ENCODE measurements around the gene ST8SIA6.

The ST8SIA6 gene

GRCh38 chr10:17386616-17387075 is 67.7 kb downstream of the ST8SIA6 start:
- no peak for DNase-seq

GRCh38 chr10:17386021-17386420 is 68.4 kb downstream of the ST8SIA6 start:
- DNase-seq: no peak

DNA sequence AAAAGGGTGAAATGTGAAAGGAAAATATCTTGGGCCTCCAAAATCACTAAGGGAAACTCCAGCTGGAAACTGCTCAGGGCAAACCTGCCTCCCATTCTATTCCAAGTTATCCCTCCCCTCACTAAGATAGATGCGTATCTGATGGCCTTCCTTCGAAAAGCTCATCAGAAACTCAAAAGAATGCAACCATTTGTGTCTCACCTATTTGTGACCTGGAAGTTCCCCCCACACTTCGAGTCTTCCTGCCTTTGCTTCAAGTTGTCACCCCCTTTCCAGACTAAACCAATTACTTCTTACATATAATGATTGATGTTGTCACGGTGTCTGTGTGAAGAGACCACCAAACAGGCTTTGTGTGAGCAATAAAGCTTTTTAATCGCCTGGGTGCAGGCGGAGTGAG is 69.3 kb downstream of the ST8SIA6 start:
- DNase-seq: no peak

- DNase-seq: no peak
Observed at GRCh38 chr10:17383801-17384555, 70.4 kb downstream of the ST8SIA6 start.

DNA sequence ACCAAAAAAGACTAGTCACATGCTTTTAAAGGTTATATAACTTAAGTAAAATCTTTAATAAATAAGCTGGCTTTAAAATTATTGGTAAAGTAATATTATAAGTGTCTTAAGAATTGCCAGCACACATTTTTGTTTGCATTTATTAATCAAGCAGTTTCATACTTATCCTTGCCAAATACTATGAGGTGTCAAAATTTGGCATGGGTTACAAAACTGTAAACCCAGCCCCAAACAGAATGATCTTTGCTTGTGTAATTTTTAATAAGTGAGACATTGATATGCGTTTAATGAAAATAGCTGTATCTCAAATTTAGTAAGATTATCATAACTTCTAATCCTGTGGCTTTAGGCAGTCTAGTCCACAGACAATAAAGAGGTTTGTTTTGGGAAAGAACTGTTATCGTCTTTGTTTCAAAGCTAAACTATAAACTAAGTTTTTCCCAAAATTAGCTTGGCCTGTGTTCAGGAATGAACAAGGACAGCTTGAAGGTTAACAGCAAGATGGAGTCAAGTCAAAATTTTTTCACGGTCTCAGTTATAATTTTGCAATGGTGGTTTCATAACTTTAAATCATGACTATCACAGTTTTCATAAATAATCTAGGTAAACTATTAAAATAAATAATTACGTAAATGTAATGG is 72.8 kb downstream of the ST8SIA6 start:
- DNase-seq: no peak

DNA sequence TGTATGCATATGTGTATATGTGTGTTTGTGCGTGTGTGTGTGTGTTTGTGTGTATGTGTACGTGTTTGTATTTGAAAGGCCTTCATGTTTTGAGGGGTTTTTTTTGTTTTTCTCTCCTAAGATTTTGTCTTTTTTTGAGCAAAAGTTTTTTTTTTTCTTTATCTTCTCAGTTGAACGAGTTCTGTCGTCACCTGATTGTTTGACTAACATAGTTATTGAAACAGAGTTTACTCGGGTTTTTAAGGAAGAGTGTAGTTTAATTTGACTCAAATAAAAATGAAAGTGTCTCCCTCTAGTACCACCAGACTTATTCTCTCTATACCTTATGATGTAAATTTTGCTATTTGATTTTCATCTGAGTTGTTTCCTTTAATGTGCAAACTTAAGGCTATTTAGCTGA is 73.5 kb downstream of the ST8SIA6 start:
- DNase-seq: no peak

GRCh38 chr10:17380016-17380415 is 74.4 kb downstream of the ST8SIA6 start:
- DNase-seq: no peak

- DNase-seq: no peak
Observed at GRCh38 chr10:17379151-17379690, 75.2 kb downstream of the ST8SIA6 start.

DNA sequence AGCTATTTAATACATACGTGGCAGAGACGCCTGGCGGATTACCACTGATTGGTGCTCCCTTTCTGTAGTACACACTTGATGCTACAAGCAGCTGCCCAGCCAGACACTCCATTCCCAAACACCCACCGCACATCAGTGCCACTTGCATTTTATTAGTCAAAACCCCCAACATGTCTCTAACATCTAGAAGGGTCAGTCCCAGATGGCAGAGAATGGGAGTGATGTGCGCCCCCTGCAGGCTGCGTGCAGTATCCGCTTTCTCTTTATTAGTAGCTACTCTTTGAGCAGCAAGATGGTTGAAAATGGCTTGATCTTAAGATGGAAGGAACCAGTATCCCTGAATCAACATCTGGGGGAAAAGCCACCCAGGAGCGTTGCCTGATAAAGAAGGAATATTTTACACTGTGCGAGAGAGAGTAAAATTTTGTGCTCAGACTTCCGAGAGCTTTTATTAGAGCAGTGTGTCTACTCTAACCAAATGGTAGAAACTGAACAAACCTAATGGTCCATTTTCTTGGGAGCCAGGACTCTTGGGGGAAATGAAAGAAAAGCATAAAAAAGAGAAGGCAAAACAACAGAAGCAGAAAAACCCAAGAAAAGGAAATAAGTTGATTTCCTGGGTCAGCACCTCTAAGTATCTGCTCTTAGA is 78.3 kb downstream of the ST8SIA6 start:
- DNase-seq: no peak

DNA sequence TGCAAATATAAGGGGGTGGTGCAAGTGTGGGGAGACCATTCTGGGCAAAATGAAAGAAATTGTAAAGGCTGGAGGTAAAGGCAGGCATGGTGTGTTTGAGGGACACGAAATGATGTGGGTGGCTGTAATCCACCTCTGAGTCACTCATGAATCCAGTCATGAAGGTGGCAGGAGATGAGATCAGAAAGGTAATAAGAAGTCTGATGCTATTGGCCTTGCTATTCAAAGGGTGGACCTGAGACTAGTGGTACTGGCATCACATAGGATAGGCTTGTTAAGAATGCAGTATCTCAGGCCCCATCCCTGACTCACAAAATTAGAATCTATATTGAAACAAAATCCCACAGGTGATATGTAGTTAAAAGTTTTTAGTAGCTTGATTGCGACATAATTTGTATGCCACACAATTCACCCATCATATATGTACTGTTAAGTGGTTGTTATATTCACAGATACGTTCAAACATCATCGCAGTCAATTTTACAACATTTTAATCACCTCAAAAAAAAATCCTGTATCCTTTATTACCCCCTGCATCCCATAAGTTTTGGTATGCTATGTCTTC is 85.6 kb downstream of the ST8SIA6 start:
- no peak for DNase-seq

DNA sequence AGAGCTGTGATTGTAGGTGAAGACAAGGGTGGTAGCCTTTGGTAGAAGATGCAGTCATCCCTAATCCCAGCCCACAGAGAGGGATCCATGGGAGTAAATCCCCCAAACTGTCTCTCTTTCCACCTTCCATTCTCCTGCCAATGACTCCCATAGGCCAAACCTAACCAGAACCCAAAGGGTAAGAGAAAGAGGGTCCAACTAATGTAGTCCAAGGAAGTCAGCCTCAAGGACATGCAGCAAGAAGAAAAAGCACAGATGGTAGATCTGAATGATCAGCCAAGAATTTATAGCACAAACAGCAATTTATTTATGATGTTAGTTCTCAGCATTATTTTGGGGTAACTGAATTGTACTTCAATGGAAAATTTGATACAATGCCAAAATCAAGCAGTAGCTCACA is 87.7 kb downstream of the ST8SIA6 start:
- DNase-seq: no peak

DNA sequence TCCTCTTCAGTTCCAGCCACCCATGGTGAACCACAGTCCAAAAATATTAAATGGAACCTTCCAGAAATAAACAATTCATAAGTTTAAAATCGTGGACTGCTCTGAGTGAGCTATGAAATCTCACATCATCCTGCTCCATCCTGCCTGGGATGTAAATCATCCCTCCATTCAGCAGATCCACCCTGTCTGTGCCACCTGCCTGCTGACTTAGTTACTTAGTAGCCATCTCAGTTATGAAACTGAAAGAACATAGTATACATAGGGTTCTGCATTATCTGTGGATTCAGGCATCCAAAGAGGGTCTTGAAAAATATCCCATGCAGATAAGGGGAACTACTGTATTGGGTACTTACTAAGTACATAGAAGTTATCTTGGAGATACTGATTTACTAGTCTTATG is 89.0 kb downstream of the ST8SIA6 start:
- no peak for DNase-seq

DNA sequence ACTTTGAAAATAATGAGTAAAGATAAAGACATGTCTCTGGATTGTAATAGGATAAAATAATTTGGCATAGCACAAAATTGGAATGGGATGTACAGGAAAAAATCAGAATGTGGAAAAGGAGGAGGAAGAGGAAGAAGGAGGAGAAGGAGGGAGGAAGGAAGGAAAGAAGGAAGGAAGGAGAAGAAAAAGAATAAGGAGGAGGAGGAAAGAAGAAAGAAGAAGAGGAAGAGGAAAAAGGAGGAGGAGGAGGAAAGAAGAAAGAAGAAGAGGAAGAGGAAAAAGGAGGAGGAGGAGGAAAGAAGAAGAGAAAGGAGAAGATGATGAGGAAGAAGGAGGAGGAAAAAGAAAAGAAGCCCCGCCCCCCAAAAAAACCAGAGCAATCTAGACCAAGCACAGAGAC is 95.9 kb downstream of the ST8SIA6 start:
- no peak for DNase-seq

- no peak for DNase-seq
Observed at GRCh38 chr10:17357781-17358180, 96.6 kb downstream of the ST8SIA6 start.

DNA sequence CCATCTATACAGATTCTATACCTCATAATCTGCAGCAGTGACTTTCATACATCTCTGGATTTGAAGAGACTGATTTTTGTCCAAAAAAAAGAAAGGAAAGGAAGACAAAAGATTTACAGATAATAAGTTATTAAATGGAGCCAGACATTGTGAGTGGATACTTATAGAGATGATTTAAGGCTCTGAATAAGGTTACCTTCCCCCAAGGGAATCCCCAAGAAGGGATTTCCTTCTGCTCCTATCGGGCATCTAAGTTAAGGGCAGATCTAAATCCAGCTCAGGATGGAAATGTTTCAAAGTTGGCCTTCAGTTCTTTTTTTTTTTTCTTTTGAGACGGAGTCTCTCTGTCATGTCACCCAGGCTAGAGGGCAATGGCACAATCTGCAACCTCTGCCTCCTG is 97.6 kb downstream of the ST8SIA6 start:
- DNase-seq: no peak

DNA sequence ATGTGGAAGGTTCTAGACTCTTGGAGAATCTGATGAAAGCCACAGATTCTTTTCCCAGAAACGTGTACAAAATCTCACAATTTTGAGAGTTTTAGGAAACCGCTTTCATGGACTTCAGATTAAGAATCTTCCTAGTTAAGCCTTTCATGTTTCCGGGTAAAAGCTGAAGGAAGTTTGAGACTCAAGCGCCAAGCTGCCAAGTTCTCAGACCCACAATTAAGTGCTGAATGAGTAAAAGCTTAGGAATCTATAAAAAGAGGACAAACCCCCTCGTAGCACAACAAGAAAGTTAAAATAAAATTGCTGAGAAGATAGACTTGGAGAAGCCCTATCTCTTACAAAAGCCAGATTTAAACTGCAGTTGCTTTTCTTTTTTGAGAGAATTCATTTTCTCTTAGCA is 99.6 kb downstream of the ST8SIA6 start:
- no peak for DNase-seq

DNA sequence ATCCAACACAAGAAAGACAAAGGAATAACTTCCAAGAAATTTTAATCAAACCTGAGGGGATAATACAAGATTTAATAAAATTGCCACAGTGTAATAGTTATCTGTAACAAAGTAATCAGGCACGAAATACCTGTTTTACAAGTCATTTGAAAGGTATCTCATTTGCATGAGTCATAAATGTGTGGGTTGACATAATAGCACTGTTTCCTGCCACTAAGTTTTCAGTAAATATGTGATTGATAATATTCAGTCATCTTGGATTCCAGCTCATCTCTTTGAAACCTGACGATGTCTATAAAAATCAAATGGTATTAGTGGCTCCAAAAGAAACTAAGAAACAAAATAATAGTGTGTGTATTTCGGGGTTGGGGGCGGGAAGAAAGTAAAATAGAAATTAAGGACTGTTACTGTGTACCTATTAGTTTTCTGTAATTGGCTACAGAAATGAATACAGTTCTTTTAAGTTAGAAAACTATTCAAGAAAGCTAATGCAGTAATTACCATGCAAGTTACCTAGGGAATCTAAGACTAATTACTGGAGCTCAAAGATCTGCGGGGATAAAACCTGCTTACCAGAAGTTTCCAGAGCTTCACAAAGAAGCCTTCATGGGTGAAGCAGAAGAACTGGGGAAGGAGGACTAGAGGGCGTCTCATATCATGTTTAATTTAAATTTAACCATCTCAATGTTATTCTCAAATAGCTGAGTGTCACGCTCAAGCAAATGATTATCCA is 100.7 kb downstream of the ST8SIA6 start:
- no peak for DNase-seq

GRCh38 chr10:17352583-17352982 is 101.8 kb downstream of the ST8SIA6 start:
- no peak for DNase-seq

DNA sequence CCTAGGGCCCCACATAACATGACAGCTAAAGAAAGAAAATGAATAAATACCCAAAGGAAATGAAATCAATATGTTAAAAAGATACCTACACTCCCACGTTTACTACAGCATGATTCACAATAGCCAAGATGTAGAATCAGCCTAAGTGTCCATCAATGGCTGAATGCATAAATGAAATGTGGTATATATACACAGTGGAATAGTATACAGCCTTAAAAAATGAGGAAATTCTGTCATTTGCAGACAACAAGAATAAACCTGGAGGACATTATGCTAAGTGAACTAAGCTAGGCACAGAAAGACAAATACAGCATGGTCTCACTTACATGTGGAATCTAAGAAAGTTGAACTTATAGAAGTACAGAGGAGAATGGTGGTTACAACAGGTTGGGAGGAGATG is 102.9 kb downstream of the ST8SIA6 start:
- DNase-seq: no peak

GRCh38 chr10:17349717-17350116 is 104.7 kb downstream of the ST8SIA6 start:
- DNase-seq: no peak
